ENCODE data around the gene SSBP2. TPM values are rescaled to one million over a fixed set of nuclear protein-coding genes. Genes with fewer than 3 reads are reported as not detected.
"Not testable (repeated sequence)": the region's sequence is repeated elsewhere in the genome, so short reads cannot be mapped to it uniquely, and the experiment has no call there.

SSBP2 gene
- polyA plus RNA-seq, 2 donors, result 18.8 to 25.3 TPM

DNA sequence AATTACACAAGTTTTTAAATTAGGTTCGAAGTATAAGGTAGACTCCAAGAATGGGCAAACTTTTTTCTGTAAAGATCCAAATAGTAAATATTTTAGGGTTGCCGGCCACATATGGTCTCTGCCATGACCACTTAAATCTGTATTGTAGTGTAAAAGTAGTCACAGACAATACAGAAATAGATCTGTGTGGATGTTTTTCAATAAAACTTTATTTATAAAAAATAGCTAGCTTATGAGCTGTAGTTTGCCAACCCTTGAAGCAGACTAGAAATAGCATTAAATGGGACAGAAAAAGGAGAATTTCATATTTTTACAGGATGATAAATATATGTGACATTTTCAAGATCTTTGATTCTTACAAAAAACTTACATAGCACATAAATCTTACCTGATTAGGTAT is 262.0 kb downstream of the SSBP2 start:
- H3K4me1 ChIP-seq (ENCODE audit: control insufficient read depth in 2 of 2, insufficient read depth in 2 of 2, low read length in 1 of 2), result no peaks in the 10 kb centered on the region
- no peaks in the 10 kb centered on the region for H3K36me3 ChIP-seq (ENCODE audit: control insufficient read depth in 2 of 2, insufficient read depth in 2 of 2, low read length in 1 of 2)
- no peaks in the 10 kb centered on the region for H3K27me3 ChIP-seq (ENCODE audit: control insufficient read depth in 1 of 2, insufficient read depth in 2 of 2, low read length in 2 of 2)
- H3K9me3 ChIP-seq (ENCODE audit: control insufficient read depth in 2 of 2, insufficient read depth in 1 of 2, low read depth in 1 of 2, low read length in 1 of 2), result no peaks in the 10 kb centered on the region
- no peak overlapping the region for H3K4me3 ChIP-seq (ENCODE audit: low read depth in 1 of 2, low read length in 2 of 2)
- WGBS, 2 donors, result 96 to 99% methylated on average over 2 of the region's 2 CpGs
- H3K27ac ChIP-seq (ENCODE audit: low read depth in 2 of 2, low read length in 1 of 2), result no peak overlapping the region

DNA sequence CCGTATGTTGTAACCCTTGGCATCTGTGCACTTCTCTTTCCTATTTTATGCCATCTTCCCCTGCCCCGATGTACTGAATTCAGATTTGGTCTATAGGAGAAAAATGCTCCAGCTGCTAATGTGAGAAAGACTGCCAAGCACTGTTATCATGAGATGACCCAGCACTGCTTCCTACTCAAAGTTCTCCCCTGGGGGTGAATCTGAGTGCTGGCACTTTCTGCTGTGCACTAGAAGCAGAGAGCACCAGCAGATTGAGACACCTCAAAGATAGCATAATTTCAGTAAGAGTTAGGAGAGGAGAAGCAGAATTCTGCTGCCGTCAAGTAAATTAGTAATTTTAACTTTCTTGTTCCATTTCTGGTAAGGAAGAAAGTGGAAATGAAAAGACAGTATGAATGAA is 264.2 kb downstream of the SSBP2 start:
- Histone ChIP-seq H3K4me1 (ENCODE audit: control insufficient read depth in 2 of 2, insufficient read depth in 2 of 2, low read length in 1 of 2) (no peaks in the 10 kb centered on the region), H3K36me3 (ENCODE audit: control insufficient read depth in 2 of 2, insufficient read depth in 2 of 2, low read length in 1 of 2) (peaks cover 0 to 3% of the 10 kb centered on the region in 2 donors)
- 93 to 94% methylated on average over 3 of the region's 3 CpGs for WGBS, 2 donors

DNA sequence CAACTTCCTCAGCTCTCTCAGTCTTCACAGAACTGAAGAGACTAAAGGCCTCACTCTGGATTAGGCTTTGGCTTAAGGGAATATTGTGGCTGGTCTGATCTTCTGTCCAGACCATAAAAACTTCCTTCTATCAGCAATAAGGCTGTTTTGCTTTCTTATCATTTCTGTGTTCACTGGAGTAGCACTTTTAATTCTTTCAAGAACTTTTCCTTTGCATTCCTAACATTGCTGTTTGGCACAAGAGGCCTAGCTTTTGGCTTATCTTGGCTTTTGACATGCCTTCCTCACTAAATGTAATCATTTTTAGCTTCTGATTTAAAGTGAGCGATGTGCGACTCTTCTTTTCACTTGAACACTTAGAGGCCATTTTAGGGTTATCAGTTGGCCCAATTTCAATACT is 268.3 kb downstream of the SSBP2 start:
- no peak overlapping the region for H3K27ac ChIP-seq (ENCODE audit: low read depth in 2 of 2, low read length in 1 of 2)
- no peaks in the 10 kb centered on the region for H3K9me3 ChIP-seq (ENCODE audit: control insufficient read depth in 2 of 2, insufficient read depth in 1 of 2, low read depth in 1 of 2, low read length in 1 of 2)
- WGBS, 2 donors, result 90 to 93% methylated on average over 2 of the region's 2 CpGs
- H3K4me1 ChIP-seq (ENCODE audit: control insufficient read depth in 2 of 2, insufficient read depth in 2 of 2, low read length in 1 of 2), result no peaks in the 10 kb centered on the region
- peaks cover 0 to 3% of the 10 kb centered on the region in 2 donors for H3K36me3 ChIP-seq (ENCODE audit: control insufficient read depth in 2 of 2, insufficient read depth in 2 of 2, low read length in 1 of 2)
- H3K4me3 ChIP-seq (ENCODE audit: low read depth in 1 of 2, low read length in 2 of 2), result no peak overlapping the region
- H3K27me3 ChIP-seq (ENCODE audit: control insufficient read depth in 1 of 2, insufficient read depth in 2 of 2, low read length in 2 of 2), result no peaks in the 10 kb centered on the region

More for the DNA sequence above, 264.2 kb downstream of the SSBP2 start:
- Histone ChIP-seq H3K27me3 (ENCODE audit: control insufficient read depth in 1 of 2, insufficient read depth in 2 of 2, low read length in 2 of 2) (no peaks in the 10 kb centered on the region), H3K27ac (ENCODE audit: low read depth in 2 of 2, low read length in 1 of 2) (no peak overlapping the region), H3K9me3 (ENCODE audit: control insufficient read depth in 2 of 2, insufficient read depth in 1 of 2, low read depth in 1 of 2, low read length in 1 of 2) (no peaks in the 10 kb centered on the region), H3K4me3 (ENCODE audit: low read depth in 1 of 2, low read length in 2 of 2) (no peak overlapping the region)

DNA sequence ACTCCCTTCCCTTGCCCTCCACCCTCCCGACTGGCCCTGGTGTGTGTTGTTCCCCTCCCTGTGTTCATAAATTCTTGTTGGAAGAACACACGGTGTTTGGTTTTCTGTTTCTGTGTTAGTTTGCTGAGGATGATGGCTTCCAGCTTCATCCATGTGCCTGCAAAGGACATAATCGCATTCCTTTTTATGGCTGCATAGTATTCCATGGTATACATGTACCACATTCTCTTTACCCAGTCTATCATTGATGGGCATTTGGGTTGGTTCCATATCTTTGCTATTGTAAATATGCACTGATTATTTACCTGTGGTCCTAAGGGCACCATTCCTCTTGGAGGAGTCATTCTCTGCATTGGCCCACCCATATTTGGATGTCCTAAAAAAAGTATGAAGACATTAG is 277.5 kb downstream of the SSBP2 start:
- not testable (repeated sequence) for H3K27me3 ChIP-seq (ENCODE audit: control insufficient read depth in 1 of 2, insufficient read depth in 2 of 2, low read length in 2 of 2); H3K27ac ChIP-seq (ENCODE audit: low read depth in 2 of 2, low read length in 1 of 2); H3K9me3 ChIP-seq (ENCODE audit: control insufficient read depth in 2 of 2, insufficient read depth in 1 of 2, low read depth in 1 of 2, low read length in 1 of 2); H3K4me1 ChIP-seq (ENCODE audit: control insufficient read depth in 2 of 2, insufficient read depth in 2 of 2, low read length in 1 of 2); H3K36me3 ChIP-seq (ENCODE audit: control insufficient read depth in 2 of 2, insufficient read depth in 2 of 2, low read length in 1 of 2); H3K4me3 ChIP-seq (ENCODE audit: low read depth in 1 of 2, low read length in 2 of 2)
- 98 to 100% methylated on average over 3 of the region's 3 CpGs for WGBS, 2 donors

DNA sequence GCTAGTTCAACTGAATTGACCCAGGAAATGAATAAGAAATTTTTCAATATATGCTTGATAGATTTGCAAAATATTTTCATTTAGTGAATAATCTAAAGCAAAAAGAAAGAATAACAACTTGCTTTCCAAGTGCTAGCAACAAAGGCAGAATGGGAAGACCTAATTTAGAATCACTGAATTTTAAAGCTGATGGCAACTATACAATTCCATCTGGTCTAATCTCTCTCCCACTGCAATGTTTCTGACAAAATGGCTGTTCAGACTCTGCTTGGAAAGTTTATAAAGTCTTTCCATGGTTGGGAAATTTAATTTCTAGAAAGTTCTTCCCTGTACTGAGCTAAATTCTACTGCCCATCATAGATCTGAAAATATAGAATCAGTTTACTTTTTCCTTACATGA is 281.2 kb downstream of the SSBP2 start:
- H3K9me3 ChIP-seq (ENCODE audit: control insufficient read depth in 2 of 2, insufficient read depth in 1 of 2, low read depth in 1 of 2, low read length in 1 of 2), result peaks cover 0 to 2% of the 10 kb centered on the region in 2 donors
- no peaks in the 10 kb centered on the region for H3K4me1 ChIP-seq (ENCODE audit: control insufficient read depth in 2 of 2, insufficient read depth in 2 of 2, low read length in 1 of 2)
- H3K36me3 ChIP-seq (ENCODE audit: control insufficient read depth in 2 of 2, insufficient read depth in 2 of 2, low read length in 1 of 2), result peaks cover 0 to 7% of the 10 kb centered on the region in 2 donors
- no peak overlapping the region for H3K27ac ChIP-seq (ENCODE audit: low read depth in 2 of 2, low read length in 1 of 2)
- H3K27me3 ChIP-seq (ENCODE audit: control insufficient read depth in 1 of 2, insufficient read depth in 2 of 2, low read length in 2 of 2), result no peaks in the 10 kb centered on the region
- H3K4me3 ChIP-seq (ENCODE audit: low read depth in 1 of 2, low read length in 2 of 2), result no peak overlapping the region

DNA sequence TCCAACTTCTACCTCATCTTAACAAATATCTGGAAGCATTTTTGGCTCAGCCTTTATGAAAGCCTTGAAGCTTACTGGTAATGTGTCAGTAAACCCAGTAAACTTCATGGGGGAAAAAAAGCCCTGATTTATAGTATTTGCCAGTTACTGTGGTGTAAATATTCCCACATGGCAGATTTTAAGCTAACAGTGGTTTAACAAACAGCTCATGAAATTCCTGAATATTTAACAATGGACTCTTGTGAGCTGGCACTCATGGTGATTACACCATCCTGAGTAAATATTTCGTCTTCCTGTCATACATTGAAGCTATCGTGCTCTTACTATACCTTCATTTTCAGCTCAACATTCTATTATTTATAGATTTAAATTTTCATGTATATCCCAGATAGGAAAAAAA is 300.0 kb downstream of the SSBP2 start:
- Histone ChIP-seq H3K36me3 (ENCODE audit: control insufficient read depth in 2 of 2, insufficient read depth in 2 of 2, low read length in 1 of 2) (no peaks in the 10 kb centered on the region), H3K27ac (ENCODE audit: low read depth in 2 of 2, low read length in 1 of 2) (no peak overlapping the region), H3K9me3 (ENCODE audit: control insufficient read depth in 2 of 2, insufficient read depth in 1 of 2, low read depth in 1 of 2, low read length in 1 of 2) (no peaks in the 10 kb centered on the region), H3K4me1 (ENCODE audit: control insufficient read depth in 2 of 2, insufficient read depth in 2 of 2, low read length in 1 of 2) (no peaks in the 10 kb centered on the region), H3K4me3 (ENCODE audit: low read depth in 1 of 2, low read length in 2 of 2) (no peak overlapping the region), H3K27me3 (ENCODE audit: control insufficient read depth in 1 of 2, insufficient read depth in 2 of 2, low read length in 2 of 2) (no peaks in the 10 kb centered on the region)
- 65 to 72% methylated on average over 2 of the region's 2 CpGs for WGBS, 2 donors

DNA sequence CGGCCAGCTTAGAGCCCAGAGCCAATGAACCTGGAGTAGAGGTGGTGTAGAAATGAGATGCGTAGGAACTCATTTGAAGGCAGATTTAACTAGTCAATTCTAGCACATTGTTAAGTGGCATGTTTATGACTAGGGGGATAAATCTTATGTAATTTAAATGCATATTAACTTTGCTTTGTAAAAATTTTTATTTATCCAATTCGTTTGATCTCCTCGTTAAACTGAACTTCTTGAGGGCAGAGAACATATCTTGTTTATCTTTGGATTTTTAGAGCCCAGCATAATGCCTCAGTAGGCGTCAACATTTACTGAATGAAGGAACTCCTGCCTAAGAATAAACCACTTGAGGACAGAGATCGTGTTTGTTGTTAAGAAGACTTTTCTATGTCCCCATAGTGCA is 315.9 kb downstream of the SSBP2 start:
- Histone ChIP-seq H3K27ac (ENCODE audit: low read depth in 2 of 2, low read length in 1 of 2) (no peak overlapping the region), H3K36me3 (ENCODE audit: control insufficient read depth in 2 of 2, insufficient read depth in 2 of 2, low read length in 1 of 2) (no peaks in the 10 kb centered on the region)
- WGBS, 2 donors, result 81 to 85% methylated on average over 6 of the region's 6 CpGs

DNA sequence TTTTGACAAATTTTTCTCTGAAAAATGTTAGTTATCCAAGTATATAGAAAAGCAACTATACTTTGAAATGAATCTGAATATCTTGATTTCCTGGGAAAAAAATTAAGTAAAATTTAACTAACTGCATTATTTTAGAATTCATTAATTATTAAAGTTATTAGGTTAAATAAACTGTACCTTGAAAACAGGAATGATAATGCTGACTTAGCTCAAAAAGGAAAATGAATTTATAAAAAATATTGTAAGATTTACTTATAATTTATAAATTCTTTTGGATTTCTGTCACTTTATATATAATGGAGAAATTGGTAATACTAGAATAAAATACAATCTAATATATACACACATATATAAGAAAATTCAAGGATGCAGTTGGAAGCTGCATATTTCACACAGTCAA is 320.9 kb downstream of the SSBP2 start:
- Histone ChIP-seq H3K27ac (ENCODE audit: low read depth in 2 of 2, low read length in 1 of 2) (no peak overlapping the region), H3K4me3 (ENCODE audit: low read depth in 1 of 2, low read length in 2 of 2) (no peak overlapping the region), H3K36me3 (ENCODE audit: control insufficient read depth in 2 of 2, insufficient read depth in 2 of 2, low read length in 1 of 2) (no peaks in the 10 kb centered on the region), H3K9me3 (ENCODE audit: control insufficient read depth in 2 of 2, insufficient read depth in 1 of 2, low read depth in 1 of 2, low read length in 1 of 2) (no peaks in the 10 kb centered on the region), H3K4me1 (ENCODE audit: control insufficient read depth in 2 of 2, insufficient read depth in 2 of 2, low read length in 1 of 2) (no peaks in the 10 kb centered on the region), H3K27me3 (ENCODE audit: control insufficient read depth in 1 of 2, insufficient read depth in 2 of 2, low read length in 2 of 2) (no peaks in the 10 kb centered on the region)

More for the DNA sequence above, 315.9 kb downstream of the SSBP2 start:
- Histone ChIP-seq H3K4me3 (ENCODE audit: low read depth in 1 of 2, low read length in 2 of 2) (no peak overlapping the region), H3K9me3 (ENCODE audit: control insufficient read depth in 2 of 2, insufficient read depth in 1 of 2, low read depth in 1 of 2, low read length in 1 of 2) (no peaks in the 10 kb centered on the region), H3K27me3 (ENCODE audit: control insufficient read depth in 1 of 2, insufficient read depth in 2 of 2, low read length in 2 of 2) (no peaks in the 10 kb centered on the region), H3K4me1 (ENCODE audit: control insufficient read depth in 2 of 2, insufficient read depth in 2 of 2, low read length in 1 of 2) (no peaks in the 10 kb centered on the region)

DNA sequence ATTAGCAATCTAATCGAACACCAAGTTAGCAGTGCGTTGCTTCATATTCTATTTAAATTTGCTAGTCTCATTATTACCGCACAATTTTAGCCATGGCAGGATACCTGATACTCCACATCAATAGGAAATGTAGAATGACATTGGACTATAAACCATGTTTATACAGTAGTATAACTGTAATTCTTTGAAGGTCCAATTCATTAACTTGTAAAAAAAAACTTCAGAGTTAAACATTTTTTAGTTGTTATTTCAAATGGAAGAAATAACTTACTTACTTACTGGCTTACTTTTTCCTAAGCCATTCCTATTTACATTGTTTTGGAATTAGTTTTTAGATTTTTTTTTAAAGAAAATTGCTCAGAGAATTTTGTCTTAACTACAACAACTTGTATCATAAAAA is 321.5 kb downstream of the SSBP2 start:
- WGBS, 2 donors, result 64 to 91% methylated on average over 3 of the region's 3 CpGs
- Histone ChIP-seq H3K36me3 (ENCODE audit: control insufficient read depth in 2 of 2, insufficient read depth in 2 of 2, low read length in 1 of 2) (no peaks in the 10 kb centered on the region), H3K27ac (ENCODE audit: low read depth in 2 of 2, low read length in 1 of 2) (no peak overlapping the region)

DNA sequence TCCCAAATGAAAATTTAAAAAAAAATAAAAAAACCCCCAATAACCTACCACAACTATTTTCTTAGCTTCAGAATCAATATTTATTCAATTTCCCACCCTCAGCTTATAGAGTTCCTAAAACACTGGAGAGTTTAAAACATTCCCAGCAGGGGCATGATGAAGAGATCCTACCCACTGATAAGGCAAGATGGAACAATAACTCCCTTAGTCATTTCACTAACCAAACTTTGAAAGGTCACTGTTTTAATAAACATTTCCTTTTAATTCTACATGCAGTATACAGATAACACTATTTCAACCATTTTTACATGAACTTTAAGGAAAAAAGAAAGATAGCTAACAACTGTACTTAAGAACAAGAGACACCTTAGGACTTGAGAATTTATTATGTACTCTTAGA is 322.0 kb downstream of the SSBP2 start:
- no peaks in the 10 kb centered on the region for H3K36me3 ChIP-seq (ENCODE audit: control insufficient read depth in 2 of 2, insufficient read depth in 2 of 2, low read length in 1 of 2)
- no peaks in the 10 kb centered on the region for H3K9me3 ChIP-seq (ENCODE audit: control insufficient read depth in 2 of 2, insufficient read depth in 1 of 2, low read depth in 1 of 2, low read length in 1 of 2)
- no peak overlapping the region for H3K27ac ChIP-seq (ENCODE audit: low read depth in 2 of 2, low read length in 1 of 2)
- H3K4me1 ChIP-seq (ENCODE audit: control insufficient read depth in 2 of 2, insufficient read depth in 2 of 2, low read length in 1 of 2), result no peaks in the 10 kb centered on the region
- H3K4me3 ChIP-seq (ENCODE audit: low read depth in 1 of 2, low read length in 2 of 2), result no peak overlapping the region
- no peaks in the 10 kb centered on the region for H3K27me3 ChIP-seq (ENCODE audit: control insufficient read depth in 1 of 2, insufficient read depth in 2 of 2, low read length in 2 of 2)

More for the DNA sequence above, 321.5 kb downstream of the SSBP2 start:
- Histone ChIP-seq H3K4me3 (ENCODE audit: low read depth in 1 of 2, low read length in 2 of 2) (no peak overlapping the region), H3K27me3 (ENCODE audit: control insufficient read depth in 1 of 2, insufficient read depth in 2 of 2, low read length in 2 of 2) (no peaks in the 10 kb centered on the region), H3K4me1 (ENCODE audit: control insufficient read depth in 2 of 2, insufficient read depth in 2 of 2, low read length in 1 of 2) (no peaks in the 10 kb centered on the region), H3K9me3 (ENCODE audit: control insufficient read depth in 2 of 2, insufficient read depth in 1 of 2, low read depth in 1 of 2, low read length in 1 of 2) (no peaks in the 10 kb centered on the region)
